ENCODE data around the gene ALDH3B1.

- no peak for TF ChIP-seq ATF3 (IDR thresholded peaks at IDR 0.05)
- TF ChIP-seq MAX (IDR thresholded peaks at IDR 0.05) = no peak
- TF ChIP-seq CTCF (IDR thresholded peaks at IDR 0.05; ENCODE audit: low read depth, low read length, missing input control) = no peak
- no peak for TF ChIP-seq TAF1 (conservative IDR thresholded peaks at IDR 0.05)
- no peak for TF ChIP-seq GABPA (IDR thresholded peaks at IDR 0.05 in 1 of 2, conservative IDR thresholded peaks at IDR 0.05 in 1 of 2)
- TF ChIP-seq ZBTB33 (IDR thresholded peaks at IDR 0.05) = no peak
- no peak for TF ChIP-seq EGR1 (IDR thresholded peaks at IDR 0.05; ENCODE audit: low read depth in 2 of 2)
- TF ChIP-seq RXRA (IDR thresholded peaks at IDR 0.05) = no peak
- no peak for TF ChIP-seq JUND (IDR thresholded peaks at IDR 0.05)
Measured at GRCh38 chr11:68032003-68032402, 21.9 kb downstream of the ALDH3B1 start.
